GM23338 (cell line): ENCODE results near the gene ARHGEF16. TPM values are rescaled to one million over a fixed set of nuclear protein-coding genes. Genes with fewer than 3 reads are reported as not detected.

Experiments
- ATAC-seq: fragments of 200-7000 bp; cut with Tn5 transposase; 3 replicates; pipeline ENCODE4 v1.9.1; 2020
- DNase-seq: peaks from one replicate; pipeline ENCODE4 v3.0.0-alpha.2; 2015; ENCODE audit warnings: low spot score
- H2AFZ ChIP-seq: fragments of 200-600 bp; sonication (generic); 2 replicates; pipeline ENCODE4 v1.8.0; 2016; ENCODE audit warnings: antibody characterized with exemption, mild to moderate bottlenecking, moderate library complexity
- H3F3A ChIP-seq: fragments of 200-600 bp; sonication (generic); replicated peaks from 2 replicates; pipeline ENCODE4 v1.8.0; 2017; ENCODE audit warnings: antibody characterized with exemption, mixed run types, low read depth
- H3K27ac ChIP-seq: fragments of 200-600 bp; sonication (generic); 2 replicates; pipeline ENCODE4 v1.6.1; 2016; ENCODE audit warnings: low read depth
- H3K27me3 ChIP-seq: fragments of 200-600 bp; sonication (generic); 2 replicates; pipeline ENCODE4 v1.8.0; 2016; ENCODE audit warnings: mild to moderate bottlenecking, mixed run types, moderate library complexity; ENCODE audit not compliant: insufficient read depth
- H3K36me3 ChIP-seq: fragments of 200-600 bp; sonication (generic); 2 replicates; pipeline ENCODE4 v1.8.0; 2016; ENCODE audit warnings: mild to moderate bottlenecking; ENCODE audit not compliant: insufficient read depth
- H3K4me1 ChIP-seq: fragments of 200-600 bp; sonication (generic); 2 replicates; pipeline ENCODE4 v1.8.0; 2016; ENCODE audit warnings: mild to moderate bottlenecking, moderate library complexity; ENCODE audit not compliant: insufficient read depth
- H3K4me2 ChIP-seq: fragments of 200-600 bp; sonication (generic); 2 replicates; pipeline ENCODE4 v1.7.1; 2017; ENCODE audit warnings: mixed run types
- H3K4me3 ChIP-seq: fragments of 200-600 bp; sonication (generic); 2 replicates; pipeline ENCODE4 v1.6.1; 2016; ENCODE audit warnings: mixed run types
- H3K79me2 ChIP-seq: fragments of 200-600 bp; sonication (generic); replicated peaks from 2 replicates; pipeline ENCODE4 v1.8.0; 2017; ENCODE audit warnings: mild to moderate bottlenecking; ENCODE audit not compliant: insufficient read depth
- H3K9me2 ChIP-seq: fragments of 200-600 bp; sonication (generic); 2 replicates; pipeline ENCODE4 v1.8.0; 2017; ENCODE audit not compliant: insufficient read depth
- H4K20me1 ChIP-seq: fragments of 200-600 bp; sonication (generic); replicated peaks from 2 replicates; pipeline ENCODE4 v1.8.0; 2017; ENCODE audit warnings: mild to moderate bottlenecking; ENCODE audit not compliant: insufficient read depth
- H3K27ac Mint-ChIP-seq: 2 replicates; pipeline ENCODE4 v1.8.0; 2020; ENCODE audit warnings: inconsistent platforms, mild to moderate bottlenecking, moderate library complexity, mixed read lengths
- H3K27me3 Mint-ChIP-seq: 3 replicates; pipeline ENCODE4 v1.8.0; 2022; ENCODE audit warnings: low read depth, mild to moderate bottlenecking, moderate library complexity, mixed read lengths, inconsistent platforms; ENCODE audit not compliant: insufficient read depth, poor library complexity
- H3K36me3 Mint-ChIP-seq: 3 replicates; pipeline ENCODE4 v1.8.0; 2021; ENCODE audit warnings: low read depth, mild to moderate bottlenecking, inconsistent platforms, moderate library complexity, mixed read lengths
- H3K4me1 Mint-ChIP-seq: 3 replicates; pipeline ENCODE4 v1.8.0; 2020; ENCODE audit warnings: mild to moderate bottlenecking, inconsistent platforms, mixed read lengths
- H3K4me3 Mint-ChIP-seq: 3 replicates; pipeline ENCODE4 v1.8.0; 2021; ENCODE audit warnings: moderate library complexity, mild to moderate bottlenecking, inconsistent platforms, mixed read lengths
- H3K9me3 Mint-ChIP-seq: 3 replicates; pipeline ENCODE4 v1.8.0; 2020; ENCODE audit warnings: moderate library complexity, mild to moderate bottlenecking, inconsistent platforms, mixed read lengths
- CTCF ChIP-seq, 2 experiments: fragments of 200-600 bp in 1 of 2; sonication (generic) in 1 of 2; conservative IDR thresholded peaks; 2 replicates each; pipeline versions ENCODE4 v1.5.1 to v1.6.1; 2016 to 2017; ENCODE audit warnings: antibody characterized with exemption in 2 of 2, low read depth in 2 of 2, mild to moderate bottlenecking in 2 of 2, moderate library complexity in 1 of 2
- EZH2 ChIP-seq: fragments of 200-600 bp; sonication (generic); IDR thresholded peaks from one replicate; pipeline ENCODE4 v1.8.0; 2017; ENCODE audit warnings: antibody characterized with exemption, mild to moderate bottlenecking, low read depth; ENCODE audit not compliant: unreplicated experiment
- EZH2phosphoT487 ChIP-seq: fragments of 200-600 bp; sonication (generic); IDR thresholded peaks from one replicate; pipeline ENCODE4 v1.8.1; 2018; ENCODE audit warnings: antibody characterized with exemption; ENCODE audit not compliant: unreplicated experiment
- NANOG ChIP-seq: IDR thresholded peaks from 2 replicates; pipeline ENCODE4 v1.6.1; 2016; ENCODE audit warnings: antibody characterized with exemption, borderline replicate concordance
- POLR2AphosphoS5 ChIP-seq: IDR thresholded peaks from 2 replicates; pipeline ENCODE4 v1.6.1; 2016; ENCODE audit warnings: antibody characterized with exemption, low read depth
- REST ChIP-seq: IDR thresholded peaks from one replicate; pipeline ENCODE4 v1.6.1; 2018; ENCODE audit warnings: antibody characterized with exemption; ENCODE audit not compliant: unreplicated experiment
- polyA plus RNA-seq: library from polyadenylated mRNA; unstranded; fragments of >200 nt; fragmentation: Nextera tagmentation; extraction: Ambion mirVana; gene quantifications from 2 replicates; pipeline ENCODE4 v1.2.1, GENCODE V29; 2016
- total RNA-seq: library from RNA; depleted of rRNA; stranded (reverse); fragments of >200 nt; shearing (Covaris generic); gene quantifications from 2 replicates; pipeline ENCODE4 v1.2.3, GENCODE V29; 2014

The ARHGEF16 gene
- total and polyA plus RNA-seq, 2 experiments from 2014 or later = 12.2 to 29.3 TPM

GRCh38 chr1:3524556-3525203 lies 70.2 kb downstream of the ARHGEF16 start:
- Mint-ChIP-seq H3K27me3 (peaks cover 11% of the 10 kb centered on the region), H3K9me3 (no peaks in the 10 kb centered on the region), H3K27ac (no peak overlapping the region), H3K4me1 (no peaks in the 10 kb centered on the region), H3K36me3 (no peaks in the 10 kb centered on the region), H3K4me3 (no peak overlapping the region)
- no peaks in the 10 kb centered on the region for H3K9me2 ChIP-seq
- H3K4me3 ChIP-seq = no peak overlapping the region
- ATAC-seq (peak; percentile 41), DNase-seq (no peak)
- TF ChIP-seq REST (no peak), CTCF (conservative IDR thresholded peaks at IDR 0.05; ENCODE audit: low read depth in 2 of 2) (peak in 1 of 2 experiments; percentile 34; a peak in 2 of 4 replicates)
- H3K79me2 ChIP-seq = no peaks in the 10 kb centered on the region
- H3F3A ChIP-seq = no peaks in the 10 kb centered on the region
- no peak overlapping the region for H2AFZ ChIP-seq
- 0 out of 2 replicates have a peak, but pooled peaks cover 6% of the 10 kb centered on the region for H4K20me1 ChIP-seq
- H3K4me2 ChIP-seq = no peak overlapping the region
- no peak overlapping the region for H3K27ac ChIP-seq
- no peaks in the 10 kb centered on the region for H3K36me3 ChIP-seq
- no peaks in the 10 kb centered on the region for H3K4me1 ChIP-seq
- peaks cover 3% of the 10 kb centered on the region; the same call in 1 of the 2 replicates for H3K27me3 ChIP-seq

DNA sequence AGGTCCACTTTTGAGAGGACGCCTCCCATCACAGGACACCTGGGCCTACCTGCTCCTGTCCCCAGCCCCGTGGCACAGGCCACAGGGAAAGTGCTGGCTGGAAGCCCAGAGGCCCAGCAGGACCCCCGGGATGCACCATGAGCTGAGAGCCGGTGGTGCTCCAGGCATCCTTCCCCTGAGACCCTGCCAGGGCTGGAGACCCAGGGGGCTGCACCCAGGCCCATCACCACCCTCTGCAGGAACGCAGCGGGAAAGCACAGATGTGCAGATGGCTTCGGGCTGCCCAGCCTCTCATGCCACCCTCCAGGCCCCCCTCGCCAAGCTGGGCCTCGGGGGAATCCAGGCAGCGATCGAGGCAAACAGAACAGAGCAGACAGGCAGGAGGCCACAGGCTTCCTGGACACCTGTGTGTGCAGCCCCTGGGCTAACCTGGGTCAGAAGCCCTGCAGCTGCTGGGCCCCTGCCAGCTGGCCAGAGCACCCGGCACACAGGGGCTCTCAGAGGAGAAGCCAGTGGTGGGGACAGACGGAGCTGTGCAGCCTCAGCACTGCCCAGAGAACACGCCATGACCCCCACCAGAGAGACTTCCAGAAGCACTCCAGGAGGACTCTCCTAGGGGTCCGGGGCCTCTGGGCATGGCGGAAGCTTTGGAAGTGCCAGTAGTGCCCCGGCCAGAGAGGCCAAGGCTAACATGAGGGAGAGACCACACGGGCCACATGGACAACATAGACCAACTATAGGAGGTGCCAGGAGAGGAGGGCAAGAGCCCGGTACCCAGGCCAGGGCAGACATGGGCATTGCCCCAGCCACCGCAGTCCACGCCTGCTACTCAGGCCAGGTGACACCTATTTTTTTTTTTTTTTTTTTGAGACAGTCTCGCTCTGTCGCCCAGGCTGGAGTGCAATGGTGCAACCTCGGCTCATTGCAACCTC lies 71.4 kb downstream of the ARHGEF16 start:
- Mint-ChIP-seq H3K36me3 (no peaks in the 10 kb centered on the region), H3K27ac (no peak overlapping the region), H3K4me1 (no peaks in the 10 kb centered on the region; the same call in 2 of the 3 replicates), H3K27me3 (peaks cover 17% of the 10 kb centered on the region), H3K4me3 (no peak overlapping the region), H3K9me3 (no peaks in the 10 kb centered on the region)
- H4K20me1 ChIP-seq = 0 out of 2 replicates have a peak, but pooled peaks cover 6% of the 10 kb centered on the region
- no peaks in the 10 kb centered on the region for H3K4me1 ChIP-seq
- no peaks in the 10 kb centered on the region for H3K36me3 ChIP-seq
- H3K4me2 ChIP-seq = no peak overlapping the region
- H3F3A ChIP-seq = no peaks in the 10 kb centered on the region
- H3K27ac ChIP-seq = no peak overlapping the region
- no peaks in the 10 kb centered on the region for H3K79me2 ChIP-seq
- H2AFZ ChIP-seq = no peak overlapping the region
- no peak overlapping the region for H3K4me3 ChIP-seq
- no peak for DNase-seq
- no peak for ATAC-seq
- H3K9me2 ChIP-seq = no peaks in the 10 kb centered on the region
- H3K27me3 ChIP-seq = peaks cover 13% of the 10 kb centered on the region; the same call in 1 of the 2 replicates
- TF ChIP-seq CTCF (conservative IDR thresholded peaks at IDR 0.05; ENCODE audit: low read depth in 2 of 2) (no peak), NANOG (no peak), EZH2phosphoT487 (no peak), EZH2 (no peak), POLR2AphosphoS5 (no peak)
